HepG2 (cell line): ENCODE results near the gene ZPR1. TPM values are rescaled to one million over a fixed set of nuclear protein-coding genes. Genes with fewer than 3 reads are reported as not detected.

Source experiments
- ARID2 ChIP-seq: sonication (generic); formaldehyde crosslinking; IDR thresholded peaks from 2 replicates; pipeline ENCODE4 v1.8.1; 2022; ENCODE audit warnings: mild to moderate bottlenecking, missing genetic modification reagents, borderline replicate concordance
- HDAC1 ChIP-seq: sonication (generic); formaldehyde crosslinking; IDR thresholded peaks from 2 replicates; pipeline ENCODE4 v1.5.1; 2020; ENCODE audit warnings: mild to moderate bottlenecking, missing genetic modification reagents
- HNF1B ChIP-seq: sonication (generic); formaldehyde crosslinking; IDR thresholded peaks from 2 replicates; pipeline ENCODE4 v1.5.1; 2020; ENCODE audit warnings: mild to moderate bottlenecking, moderate library complexity, missing genetic modification reagents
- HOXA3 ChIP-seq: sonication (generic); formaldehyde crosslinking; IDR thresholded peaks from 2 replicates; pipeline ENCODE4 v1.5.0; 2020; ENCODE audit warnings: missing genetic modification reagents
- KMT2B ChIP-seq: IDR thresholded peaks from 2 replicates; pipeline ENCODE4 v1.6.1; 2016; ENCODE audit warnings: missing genetic modification reagents, missing compliant biosample characterization
- NFAT5 ChIP-seq: sonication (generic); formaldehyde crosslinking; IDR thresholded peaks from 2 replicates; pipeline ENCODE4 v1.4.0; 2020; ENCODE audit warnings: missing genetic modification reagents
- POLR2AphosphoS5 ChIP-seq: IDR thresholded peaks from 2 replicates; pipeline ENCODE4 v1.6.1; 2012; ENCODE audit warnings: low read depth, low read length
- SMARCC2 ChIP-seq: fragments of 450-650 bp; IDR thresholded peaks from 2 replicates; pipeline ENCODE4 v1.6.1; 2017; ENCODE audit warnings: antibody characterized with exemption, mild to moderate bottlenecking
- SOX13 ChIP-seq, 3 experiments: fragments of 450-650 bp in 1 of 3; sonication (generic) in 1 of 3; formaldehyde crosslinking in 1 of 3; IDR thresholded peaks in 2 of 3; conservative IDR thresholded peaks in 1 of 3; 2 replicates each; pipeline versions ENCODE4 v1.5.0 to v1.6.1; 2016 to 2020; ENCODE audit warnings: antibody characterized with exemption in 1 of 3, mild to moderate bottlenecking in 1 of 3, missing compliant biosample characterization in 1 of 3, missing genetic modification reagents in 1 of 3, moderate library complexity in 1 of 3
- SP140L ChIP-seq: sonication (generic); formaldehyde crosslinking; IDR thresholded peaks from 2 replicates; pipeline ENCODE4 v1.4.0; 2020; ENCODE audit warnings: missing genetic modification reagents, borderline replicate concordance
- SP2 ChIP-seq: sonication (generic); formaldehyde crosslinking; IDR thresholded peaks from 2 replicates; pipeline ENCODE4 v1.5.1; 2020; ENCODE audit warnings: mild to moderate bottlenecking, missing genetic modification reagents
- XBP1 ChIP-seq: sonication (generic); formaldehyde crosslinking; IDR thresholded peaks from 2 replicates; pipeline ENCODE4 v1.5.0; 2020; ENCODE audit warnings: missing genetic modification reagents
- ZNF142 ChIP-seq: sonication (generic); formaldehyde crosslinking; IDR thresholded peaks from 2 replicates; pipeline ENCODE4 v1.4.0; 2020; ENCODE audit warnings: missing genetic modification reagents
- ZNF749 ChIP-seq: sonication (generic); formaldehyde crosslinking; IDR thresholded peaks from 2 replicates; pipeline ENCODE4 v1.8.0; 2022; ENCODE audit warnings: mild to moderate bottlenecking, missing genetic modification reagents, moderate library complexity, borderline replicate concordance
- ZUFSP ChIP-seq: sonication (generic); formaldehyde crosslinking; IDR thresholded peaks from 2 replicates; pipeline ENCODE4 v1.9.0; 2021; ENCODE audit warnings: missing genetic modification reagents, mild to moderate bottlenecking, borderline replicate concordance
- polyA plus RNA-seq, 8 experiments: library from polyadenylated mRNA; depleted of rRNA in 3 of 8; stranded (reverse) in 7 of 8; unstranded in 1 of 8; fragments of >200 nt; fragmentation: Illumina TruSeq in 4 of 8; extraction: Trizol in 4 of 8; gene quantifications; 2 replicates each; pipeline versions ENCODE4 v1.2.1 to v1.2.3, GENCODE V29; 2011 to 2016; ENCODE audit warnings: low read depth in 4 of 8, missing spikeins in 1 of 8, mixed read lengths in 1 of 8; ENCODE audit not compliant: insufficient read depth in 1 of 8
- total RNA-seq, 5 experiments: library from RNA; depleted of rRNA; stranded (reverse); fragments of >200 nt; fragmentation: Illumina TruSeq; extraction: Trizol; gene quantifications; 2 replicates each; pipeline ENCODE4 v1.2.3, GENCODE V29; 2016; ENCODE audit warnings: low read depth in 1 of 5

ZPR1 gene
- total and polyA plus RNA-seq, 2 of the 13 experiments (the other 11 are each of a cell fraction or from before 2014, with no cell fraction given), result 40.0 to 79.3 TPM

- TF ChIP-seq ZNF142 (CRISPR knock-in tag), result 0 out of 2 replicates have a peak, but pooled peaks have one; percentile 8
- TF ChIP-seq SP140L, result no peak
- TF ChIP-seq ZUFSP, result no peak
- TF ChIP-seq KMT2B, result no peak
- no peak for TF ChIP-seq NFAT5 (CRISPR knock-in tag)
- 0 out of 2 replicates have a peak, but pooled peaks have one; percentile 5 for TF ChIP-seq ZNF749
- no peak for TF ChIP-seq XBP1 (CRISPR knock-in tag)
- TF ChIP-seq SOX13 (IDR thresholded peaks at IDR 0.05), result no peak
- peak in 1 of 2 experiments; percentile 42; a peak in 1 of 4 replicates for TF ChIP-seq SOX13 (CRISPR knock-in tag; conservative IDR thresholded peaks at IDR 0.05 in 1 of 2, IDR thresholded peaks at IDR 0.05 in 1 of 2)
- TF ChIP-seq HDAC1 (CRISPR knock-in tag), result peak; percentile 12; the same call in 1 of the 2 replicates
- peak; percentile 2; the same call in 1 of the 2 replicates for TF ChIP-seq HNF1B (CRISPR knock-in tag)
- TF ChIP-seq POLR2AphosphoS5, result peak; percentile 9; the same call in 1 of the 2 replicates
- peak; percentile 8; the same call in 1 of the 2 replicates for TF ChIP-seq HOXA3
- 0 out of 2 replicates have a peak, but pooled peaks have one; percentile 16 for TF ChIP-seq SP2 (CRISPR knock-in tag)
- no peak for TF ChIP-seq SMARCC2
- no peak for TF ChIP-seq ARID2 (CRISPR knock-in tag)
Measured at GRCh38 chr11:116836632-116836991, 48.8 kb upstream of the ZPR1 start (continued).
